ENCODE data around the gene ZFPM1. TPM values are rescaled to one million over a fixed set of nuclear protein-coding genes. Genes with fewer than 3 reads are reported as not detected.
A peak's percentile ranks its signal among the peaks of the same experiment; 100 is the strongest.

ZFPM1 gene
- total and polyA plus RNA-seq, 2 experiments from 2014 or later: 0.53 to 2.2 TPM

DNA sequence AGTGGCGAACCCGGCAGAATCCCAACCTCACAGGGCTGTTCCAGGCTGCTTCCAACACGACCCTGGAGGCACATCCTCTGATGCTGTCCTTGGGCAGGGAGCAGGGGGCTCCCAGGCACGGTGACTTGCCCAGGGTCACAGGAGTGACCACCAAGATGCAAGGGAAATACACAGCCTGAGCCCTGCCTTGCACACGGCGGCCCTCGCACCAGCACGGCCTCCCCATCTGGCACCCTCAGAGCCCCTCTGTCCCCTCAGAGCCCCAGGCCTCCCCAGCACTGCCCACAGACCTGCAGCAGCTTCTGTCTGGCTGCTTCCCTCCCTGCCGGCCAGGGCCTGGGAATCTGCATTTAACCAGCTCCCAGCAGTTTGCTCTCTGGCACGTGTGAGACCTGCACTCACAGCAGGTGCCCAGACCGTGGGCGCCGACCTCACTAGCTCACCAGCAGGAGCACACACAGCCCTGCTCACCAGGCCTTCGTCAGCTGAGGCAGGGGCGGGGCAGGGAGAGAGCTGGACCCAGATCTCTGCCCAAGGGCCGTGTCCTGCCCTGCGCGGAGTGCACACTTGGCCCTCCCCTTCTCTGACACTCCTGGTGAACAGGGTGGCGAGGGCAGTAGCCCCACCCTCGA lies 87.4 kb downstream of the ZFPM1 start:
- H3K4me1 Mint-ChIP-seq: peaks cover 10% of the 10 kb centered on the region
- no peak for ATAC-seq

More for the DNA sequence above, 87.4 kb downstream of the ZFPM1 start:
- no peak for TF ChIP-seq STAT1 (IDR thresholded peaks at IDR 0.05; ENCODE audit: unreplicated experiment)
- TF ChIP-seq, protein P1, sequence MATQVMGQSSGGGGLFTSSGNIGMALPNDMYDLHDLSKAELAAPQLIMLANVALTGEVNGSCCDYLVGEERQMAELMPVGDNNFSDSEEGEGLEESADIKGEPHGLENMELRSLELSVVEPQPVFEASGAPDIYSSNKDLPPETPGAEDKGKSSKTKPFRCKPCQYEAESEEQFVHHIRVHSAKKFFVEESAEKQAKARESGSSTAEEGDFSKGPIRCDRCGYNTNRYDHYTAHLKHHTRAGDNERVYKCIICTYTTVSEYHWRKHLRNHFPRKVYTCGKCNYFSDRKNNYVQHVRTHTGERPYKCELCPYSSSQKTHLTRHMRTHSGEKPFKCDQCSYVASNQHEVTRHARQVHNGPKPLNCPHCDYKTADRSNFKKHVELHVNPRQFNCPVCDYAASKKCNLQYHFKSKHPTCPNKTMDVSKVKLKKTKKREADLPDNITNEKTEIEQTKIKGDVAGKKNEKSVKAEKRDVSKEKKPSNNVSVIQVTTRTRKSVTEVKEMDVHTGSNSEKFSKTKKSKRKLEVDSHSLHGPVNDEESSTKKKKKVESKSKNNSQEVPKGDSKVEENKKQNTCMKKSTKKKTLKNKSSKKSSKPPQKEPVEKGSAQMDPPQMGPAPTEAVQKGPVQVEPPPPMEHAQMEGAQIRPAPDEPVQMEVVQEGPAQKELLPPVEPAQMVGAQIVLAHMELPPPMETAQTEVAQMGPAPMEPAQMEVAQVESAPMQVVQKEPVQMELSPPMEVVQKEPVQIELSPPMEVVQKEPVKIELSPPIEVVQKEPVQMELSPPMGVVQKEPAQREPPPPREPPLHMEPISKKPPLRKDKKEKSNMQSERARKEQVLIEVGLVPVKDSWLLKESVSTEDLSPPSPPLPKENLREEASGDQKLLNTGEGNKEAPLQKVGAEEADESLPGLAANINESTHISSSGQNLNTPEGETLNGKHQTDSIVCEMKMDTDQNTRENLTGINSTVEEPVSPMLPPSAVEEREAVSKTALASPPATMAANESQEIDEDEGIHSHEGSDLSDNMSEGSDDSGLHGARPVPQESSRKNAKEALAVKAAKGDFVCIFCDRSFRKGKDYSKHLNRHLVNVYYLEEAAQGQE (IDR thresholded peaks at IDR 0.05; ENCODE audit: unreplicated experiment): no peak
- TF ChIP-seq ETS1 (IDR thresholded peaks at IDR 0.05): no peak
- no peak for TF ChIP-seq POLR2AphosphoS5 (IDR thresholded peaks at IDR 0.05; ENCODE audit: low read depth)
- no peak for TF ChIP-seq ZNF114 (CRISPR knock-in tag; IDR thresholded peaks at IDR 0.05)
- TF ChIP-seq ZNF331 (CRISPR knock-in tag; IDR thresholded peaks at IDR 0.05; ENCODE audit: low read depth): no peak
- TF ChIP-seq NANOG (IDR thresholded peaks at IDR 0.05; ENCODE audit: borderline replicate concordance): no peak
- TF ChIP-seq EZH2 (IDR thresholded peaks at IDR 0.05; ENCODE audit: low read depth, unreplicated experiment): no peak
- TF ChIP-seq ZNF462 (CRISPR knock-in tag; IDR thresholded peaks at IDR 0.05): no peak
- no peak overlapping the region for H3K4me3 Mint-ChIP-seq
- no peak overlapping the region for H2AFZ ChIP-seq
- no peak overlapping the region for H3K4me3 ChIP-seq
- no peaks in the 10 kb centered on the region for H3K27me3 ChIP-seq (ENCODE audit: insufficient read depth)
- peaks cover 5% of the 10 kb centered on the region; the same call in 1 of the 2 replicates for H3F3A ChIP-seq (replicated peaks; ENCODE audit: low read depth)
- H4K20me1 ChIP-seq (replicated peaks; ENCODE audit: insufficient read depth): no peaks in the 10 kb centered on the region
- no peak overlapping the region for H3K4me2 ChIP-seq
- no peaks in the 10 kb centered on the region for H3K79me2 ChIP-seq (replicated peaks; ENCODE audit: insufficient read depth)
- H3K4me1 ChIP-seq (ENCODE audit: insufficient read depth): no peaks in the 10 kb centered on the region
- H3K27me3 Mint-ChIP-seq (ENCODE audit: insufficient read depth, low read depth, poor library complexity): peaks cover 20% of the 10 kb centered on the region
- H3K36me3 Mint-ChIP-seq (ENCODE audit: low read depth): peaks cover 11% of the 10 kb centered on the region; the same call in 2 of the 3 replicates
- no peaks in the 10 kb centered on the region for H3K36me3 ChIP-seq (ENCODE audit: insufficient read depth)
- H3K9me3 Mint-ChIP-seq: peaks cover 27% of the 10 kb centered on the region
- peak; percentile 0 for DNase-seq (ENCODE audit: low spot score)
- no peak overlapping the region for H3K27ac Mint-ChIP-seq
- H3K9me2 ChIP-seq (ENCODE audit: insufficient read depth): no peaks in the 10 kb centered on the region
- no peak overlapping the region for H3K27ac ChIP-seq (ENCODE audit: low read depth)

Measured in GM23338 (cell line).